Activated CD4-positive, CD25-positive, alpha-beta regulatory T cell treated with anti-CD3 and anti-CD28 coated beads, Interleukin-2, amount 50 U/mL, for 24 hours (primary cell): ENCODE data around the gene SLC7A6OS.

Experiments used
- ATAC-seq, 2 donors: fragments of 150-1000 bp; cut with Tn5 transposase; one replicate each; pipeline ENCODE4 v1.10.0; 2021; ENCODE audit warnings: mild to moderate bottlenecking in 1 of 2, moderate library complexity in 1 of 2

SLC7A6OS gene

GRCh38 chr16:68343137-68343536 lies 32.4 kb upstream of the SLC7A6OS start:
- no peak for ATAC-seq

GRCh38 chr16:68342620-68343019 lies 31.9 kb upstream of the SLC7A6OS start:
- no peak for ATAC-seq

- ATAC-seq: no peak
Observed at GRCh38 chr16:68339214-68339613, 28.5 kb upstream of the SLC7A6OS start.

GRCh38 chr16:68338326-68339119 lies 27.8 kb upstream of the SLC7A6OS start:
- ATAC-seq: no peak

GRCh38 chr16:68335175-68335574 lies 24.4 kb upstream of the SLC7A6OS start:
- ATAC-seq: no peak

GRCh38 chr16:68332411-68333121 lies 21.8 kb upstream of the SLC7A6OS start:
- ATAC-seq: peak; percentile 17 to 33

GRCh38 chr16:68331879-68332410 lies 21.2 kb upstream of the SLC7A6OS start:
- no peak for ATAC-seq

GRCh38 chr16:68328860-68329390 lies 18.2 kb upstream of the SLC7A6OS start:
- ATAC-seq: no peak

- peak; percentile 92 to 95 for ATAC-seq
Observed at GRCh38 chr16:68328151-68328859, 17.6 kb upstream of the SLC7A6OS start.

GRCh38 chr16:68324780-68325357 lies 14.1 kb upstream of the SLC7A6OS start:
- no peak for ATAC-seq

- ATAC-seq: no peak
Observed at GRCh38 chr16:68324336-68324735, 13.6 kb upstream of the SLC7A6OS start.

GRCh38 chr16:68319185-68319908 lies 8.6 kb upstream of the SLC7A6OS start:
- peak; percentile 100 for ATAC-seq

GRCh38 chr16:68313116-68313515 lies 2.4 kb upstream of the SLC7A6OS start:
- ATAC-seq: no peak

- no peak for ATAC-seq
Observed at GRCh38 chr16:68310437-68310773, 341 bp downstream of the SLC7A6OS start.

GRCh38 chr16:68309799-68310198 lies 947 bp downstream of the SLC7A6OS start:
- ATAC-seq: no peak

GRCh38 chr16:68306633-68307032 lies 4.1 kb downstream of the SLC7A6OS start:
- no peak for ATAC-seq

- ATAC-seq: no peak
Observed at GRCh38 chr16:68300734-68301459, 9.8 kb downstream of the SLC7A6OS start.

- no peak for ATAC-seq
Observed at GRCh38 chr16:68299571-68300453, 10.9 kb downstream of the SLC7A6OS start.

- no peak for ATAC-seq
Observed at GRCh38 chr16:68298907-68299561, 11.7 kb downstream of the SLC7A6OS start.

- no peak for ATAC-seq
Observed at GRCh38 chr16:68298312-68298711, 12.4 kb downstream of the SLC7A6OS start.
